Inflammatory macrophage treated with lipopolysaccharide for 4 hours (primary cell): Measurements from ENCODE around the gene ZBTB25.

Source experiments
- DNase-seq: peaks from one replicate; pipeline ENCODE4 v3.0.0-alpha.2; 2020

ZBTB25 gene

GRCh38 chr14:64513271-64513670, 9.6 kb upstream of the ZBTB25 start:
- DNase-seq, result no peak

- DNase-seq, result peak; percentile 75
Measured at GRCh38 chr14:64510825-64511671, 7.4 kb upstream of the ZBTB25 start.

DNA sequence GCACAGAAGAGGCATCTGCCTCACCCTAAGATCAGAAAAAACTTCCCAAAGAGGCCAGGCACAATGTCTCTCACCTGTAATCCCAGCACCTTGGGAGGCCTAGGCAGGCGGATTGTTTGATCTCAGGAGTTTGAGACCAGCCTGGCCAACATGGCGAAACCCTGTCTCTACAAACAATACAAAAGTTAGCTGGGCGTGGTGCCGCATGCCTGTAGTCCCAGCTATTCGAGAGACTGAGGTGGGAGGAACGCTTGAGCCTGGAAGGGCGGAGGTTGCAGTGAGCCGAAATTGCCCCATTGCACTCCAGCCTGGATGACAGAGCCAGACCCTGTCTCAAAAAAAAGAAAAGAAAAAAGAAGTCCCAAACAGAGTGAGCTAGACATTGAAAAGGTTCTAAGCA, 5.4 kb upstream of the ZBTB25 start:
- no peak for DNase-seq

GRCh38 chr14:64508215-64508776, 4.7 kb upstream of the ZBTB25 start:
- peak; percentile 45 for DNase-seq

DNA sequence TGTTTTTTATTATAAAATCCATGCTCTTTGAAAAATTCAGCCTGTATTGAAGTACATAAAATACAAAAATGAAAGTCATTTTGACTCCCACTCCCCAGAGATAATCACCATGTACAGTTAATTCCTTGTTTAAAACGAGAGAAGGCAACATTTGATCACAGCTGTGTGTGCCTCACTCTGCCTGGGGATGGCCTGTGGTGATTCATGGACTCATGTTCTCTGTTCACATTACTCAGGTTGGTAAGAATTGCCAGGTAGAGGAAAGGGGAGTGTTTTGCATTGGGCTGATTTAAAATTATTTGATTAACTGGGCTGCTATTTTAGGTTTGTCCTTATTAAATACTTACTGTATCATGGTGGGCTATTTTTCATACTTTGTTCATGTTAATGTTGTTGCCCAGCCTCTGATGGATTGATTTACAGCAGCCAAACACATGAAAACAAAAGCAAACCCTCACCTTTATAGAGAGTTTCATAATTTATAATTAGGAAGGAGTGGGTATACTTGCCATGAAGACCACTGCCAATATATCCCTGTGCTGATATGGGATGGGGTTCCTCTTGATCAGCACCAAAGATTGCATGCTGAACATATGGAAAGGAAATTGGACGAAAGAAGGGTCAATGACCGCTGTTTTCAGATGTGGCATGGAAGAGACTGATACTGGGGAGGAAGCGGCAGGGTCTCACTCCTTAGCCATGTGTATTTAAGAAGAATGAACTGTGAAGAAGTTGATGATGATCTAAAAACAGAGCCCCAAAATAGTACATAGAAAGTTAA, 3.9 kb upstream of the ZBTB25 start:
- DNase-seq, result peak; percentile 34

- peak; percentile 66 for DNase-seq
Measured at GRCh38 chr14:64506721-64507120, 3.1 kb upstream of the ZBTB25 start.

DNA sequence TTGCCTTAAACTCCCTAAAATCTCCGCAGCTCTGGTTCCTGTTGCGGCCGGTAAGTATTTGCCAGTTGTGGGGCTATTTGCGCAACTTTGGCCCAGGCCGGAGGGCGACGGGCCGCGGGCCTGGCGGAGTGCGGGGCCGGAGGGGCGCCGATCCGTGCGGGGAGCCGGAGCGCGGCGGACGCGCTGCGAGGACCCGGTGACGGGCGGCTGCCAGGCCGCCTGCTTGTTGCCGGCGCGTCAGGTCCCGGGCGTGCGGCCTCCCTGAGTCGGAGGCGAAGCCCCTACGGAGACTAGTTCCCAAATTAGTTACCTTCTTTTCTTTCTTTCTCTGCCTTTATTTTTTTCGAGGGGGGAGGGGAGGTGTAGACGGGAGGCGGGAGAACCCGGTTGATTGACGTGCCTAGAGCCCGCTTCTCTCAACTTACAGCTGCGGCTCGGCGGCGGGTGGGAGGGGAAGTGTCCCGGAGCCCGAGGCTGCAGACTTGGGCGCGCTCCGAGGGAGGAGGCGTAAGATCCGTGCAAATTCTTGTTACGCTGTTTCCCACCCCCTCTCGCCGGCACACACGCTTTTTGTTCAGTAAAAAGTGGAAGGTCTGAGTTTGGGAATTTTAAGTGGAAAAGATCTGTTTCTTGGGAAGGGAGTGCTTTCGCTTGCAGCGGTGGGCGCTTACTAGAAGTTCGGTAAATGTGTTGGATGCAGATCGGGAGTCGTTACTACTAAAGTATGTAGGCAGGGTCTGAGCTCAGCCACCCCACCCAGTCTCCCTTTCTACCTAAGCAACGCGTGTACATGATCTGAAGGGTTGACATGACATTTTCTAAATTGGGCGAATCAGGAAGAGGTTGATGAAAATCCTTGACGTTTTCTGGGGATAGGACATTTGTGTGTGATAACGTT, 1.5 kb upstream of the ZBTB25 start:
- peak; percentile 88 for DNase-seq

GRCh38 chr14:64504310-64504896, 765 bp upstream of the ZBTB25 start, which contains the start of gene ZBTB1:
Gene ZBTB1, plus strand, starts transcription at chr14:64504770. Its CDS starts 16,735 bp downstream, at chr14:64521505.
- DNase-seq, result peak; percentile 94

GRCh38 chr14:64502887-64503433, 678 bp downstream of the ZBTB25 start:
- no peak for DNase-seq

DNA sequence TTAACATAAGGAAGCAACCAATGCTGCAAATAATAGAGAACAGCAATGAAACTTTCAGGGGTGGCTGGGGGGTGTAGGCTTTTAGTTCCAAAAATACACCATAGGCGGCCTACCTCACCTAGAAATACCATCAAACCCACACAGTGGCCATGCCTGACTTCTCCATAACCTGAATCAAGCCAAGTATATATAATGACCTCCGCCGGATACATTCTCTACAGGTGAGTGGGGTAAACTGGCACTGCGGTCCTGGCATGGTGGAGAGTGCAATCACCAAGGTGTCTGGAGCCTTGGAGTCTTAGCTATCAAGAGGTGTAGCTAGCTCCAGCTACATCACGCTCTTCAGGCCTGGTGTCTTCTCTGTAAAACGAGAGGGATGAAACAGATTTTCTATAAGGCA, 1.2 kb downstream of the ZBTB25 start:
- DNase-seq, result no peak

DNA sequence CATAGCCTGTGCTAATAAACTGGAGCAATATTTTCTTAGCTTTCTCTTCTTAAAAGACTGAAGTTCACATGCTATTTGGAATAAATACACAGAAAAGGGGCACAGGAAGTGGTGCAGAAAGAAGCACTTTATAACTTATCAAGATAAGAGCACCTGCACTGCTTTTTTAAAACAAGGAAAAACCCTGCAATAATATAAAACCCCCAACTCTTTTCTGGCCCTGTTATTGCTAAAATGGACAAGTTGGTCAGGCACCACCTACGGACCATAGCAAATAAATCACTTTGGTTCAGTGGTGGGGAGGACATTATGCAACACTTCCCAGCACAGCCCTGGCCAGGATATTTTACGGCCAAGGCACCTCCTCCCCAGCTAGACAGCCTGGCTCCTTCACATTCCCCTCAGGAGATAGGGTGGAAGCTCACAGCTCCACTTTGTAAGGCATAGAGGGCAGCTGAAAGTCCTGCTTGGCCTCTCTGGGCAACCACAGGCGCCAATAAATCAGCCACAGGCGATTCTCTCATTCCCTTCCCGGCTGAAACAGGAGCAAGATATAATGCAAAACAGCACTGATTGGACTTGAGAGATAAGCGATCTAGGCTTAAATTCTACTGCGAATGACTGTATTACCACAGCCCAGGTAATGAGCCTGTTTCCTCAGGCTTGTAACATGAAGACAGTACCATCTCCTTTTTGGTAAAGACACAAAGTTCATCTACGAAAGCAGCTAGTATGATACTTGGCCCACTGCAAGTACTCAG, 2.0 kb downstream of the ZBTB25 start:
- DNase-seq, result peak; percentile 34

GRCh38 chr14:64500088-64500487, 3.5 kb downstream of the ZBTB25 start:
- DNase-seq, result no peak

GRCh38 chr14:64496764-64497163, 6.9 kb downstream of the ZBTB25 start:
- DNase-seq, result no peak

DNA sequence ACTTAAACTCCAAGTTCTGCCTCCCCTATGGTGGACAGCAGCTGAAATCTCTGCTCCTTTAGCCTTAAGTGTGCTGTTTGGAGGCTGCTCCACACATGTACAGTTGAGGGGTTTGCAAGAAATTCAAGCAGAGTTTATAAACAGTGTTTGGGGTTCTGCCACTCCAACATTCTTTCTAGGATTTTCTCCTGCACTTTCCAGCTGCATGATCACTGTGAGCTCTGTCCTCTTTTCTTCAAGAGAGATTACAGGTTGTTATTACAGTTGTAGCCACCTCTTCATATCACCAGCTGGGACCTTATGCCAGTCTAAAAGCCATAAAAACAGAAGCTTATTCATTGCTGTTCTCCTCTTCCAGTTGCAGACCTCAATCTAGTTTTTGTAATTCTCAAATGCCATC, 8.4 kb downstream of the ZBTB25 start:
- no peak for DNase-seq

- DNase-seq, result no peak
Measured at GRCh38 chr14:64493455-64493854, 10.2 kb downstream of the ZBTB25 start.

- DNase-seq, result no peak
Measured at GRCh38 chr14:64491637-64492036, 12.0 kb downstream of the ZBTB25 start.

GRCh38 chr14:64488590-64489099, 15.0 kb downstream of the ZBTB25 start:
- no peak for DNase-seq

GRCh38 chr14:64478634-64479250, 24.9 kb downstream of the ZBTB25 start:
- peak; percentile 30 for DNase-seq

DNA sequence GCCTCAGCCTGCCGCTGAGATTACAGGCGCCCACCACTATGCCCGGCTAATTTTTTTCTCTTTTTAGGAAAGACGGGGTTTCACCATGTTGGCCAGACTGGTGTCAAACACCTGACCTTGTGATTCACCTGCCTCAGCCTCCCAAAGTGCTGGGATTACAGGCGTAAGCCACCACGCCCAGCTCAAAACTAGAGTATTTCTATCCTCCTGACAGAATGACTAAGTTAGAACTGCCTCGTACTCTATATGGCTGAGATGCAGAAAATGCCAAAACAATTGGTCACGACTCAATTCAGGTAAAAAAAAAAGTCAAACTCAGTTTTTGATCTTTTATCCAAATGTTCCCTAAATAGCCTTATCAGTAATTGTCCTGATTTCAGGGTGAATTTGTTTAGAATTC, 27.2 kb downstream of the ZBTB25 start:
- no peak for DNase-seq

GRCh38 chr14:64475585-64476273, 27.9 kb downstream of the ZBTB25 start:
- no peak for DNase-seq
